GM23338 (cell line): Measurements from ENCODE around the gene FCRL5.

Source experiments
- CREB1 ChIP-seq: fragments of 250-450 bp; sonication (Bioruptor Pico); IDR thresholded peaks from 2 replicates; pipeline ENCODE4 v1.5.0; 2020; ENCODE audit warnings: low read depth, mild to moderate bottlenecking, moderate library complexity
- EZH2 ChIP-seq: fragments of 200-600 bp; sonication (generic); IDR thresholded peaks from one replicate; pipeline ENCODE4 v1.8.0; 2017; ENCODE audit warnings: antibody characterized with exemption, mild to moderate bottlenecking, low read depth; ENCODE audit not compliant: unreplicated experiment
- EZH2phosphoT487 ChIP-seq: fragments of 200-600 bp; sonication (generic); IDR thresholded peaks from one replicate; pipeline ENCODE4 v1.8.1; 2018; ENCODE audit warnings: antibody characterized with exemption; ENCODE audit not compliant: unreplicated experiment
- POLR2AphosphoS5 ChIP-seq: IDR thresholded peaks from 2 replicates; pipeline ENCODE4 v1.6.1; 2016; ENCODE audit warnings: antibody characterized with exemption, low read depth
- REST ChIP-seq: IDR thresholded peaks from one replicate; pipeline ENCODE4 v1.6.1; 2018; ENCODE audit warnings: antibody characterized with exemption; ENCODE audit not compliant: unreplicated experiment
- TF ChIP-seq, protein P1 (sequence below), 2 experiments: fragments of 200-600 bp in 1 of 2; sonication (generic) in 1 of 2; conservative IDR thresholded peaks; 2 replicates each; pipeline versions ENCODE4 v1.5.1 to v1.6.1; 2016 to 2017; ENCODE audit warnings: antibody characterized with exemption in 2 of 2, low read depth in 2 of 2, mild to moderate bottlenecking in 2 of 2, moderate library complexity in 1 of 2

GRCh38 chr1:157584503-157584902 is 32.2 kb upstream of the FCRL5 start:
- TF ChIP-seq, protein P1, sequence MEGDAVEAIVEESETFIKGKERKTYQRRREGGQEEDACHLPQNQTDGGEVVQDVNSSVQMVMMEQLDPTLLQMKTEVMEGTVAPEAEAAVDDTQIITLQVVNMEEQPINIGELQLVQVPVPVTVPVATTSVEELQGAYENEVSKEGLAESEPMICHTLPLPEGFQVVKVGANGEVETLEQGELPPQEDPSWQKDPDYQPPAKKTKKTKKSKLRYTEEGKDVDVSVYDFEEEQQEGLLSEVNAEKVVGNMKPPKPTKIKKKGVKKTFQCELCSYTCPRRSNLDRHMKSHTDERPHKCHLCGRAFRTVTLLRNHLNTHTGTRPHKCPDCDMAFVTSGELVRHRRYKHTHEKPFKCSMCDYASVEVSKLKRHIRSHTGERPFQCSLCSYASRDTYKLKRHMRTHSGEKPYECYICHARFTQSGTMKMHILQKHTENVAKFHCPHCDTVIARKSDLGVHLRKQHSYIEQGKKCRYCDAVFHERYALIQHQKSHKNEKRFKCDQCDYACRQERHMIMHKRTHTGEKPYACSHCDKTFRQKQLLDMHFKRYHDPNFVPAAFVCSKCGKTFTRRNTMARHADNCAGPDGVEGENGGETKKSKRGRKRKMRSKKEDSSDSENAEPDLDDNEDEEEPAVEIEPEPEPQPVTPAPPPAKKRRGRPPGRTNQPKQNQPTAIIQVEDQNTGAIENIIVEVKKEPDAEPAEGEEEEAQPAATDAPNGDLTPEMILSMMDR (conservative IDR thresholded peaks at IDR 0.05; ENCODE audit: low read depth in 2 of 2): no peak
- TF ChIP-seq EZH2 (no peak), CREB1 (CRISPR knock-in tag) (no peak), POLR2AphosphoS5 (no peak), REST (no peak), EZH2phosphoT487 (no peak)
